ENCODE measurements around the gene C15orf62.

- no peak for TF ChIP-seq CTCF (IDR thresholded peaks at IDR 0.05)
- TF ChIP-seq POLR2A (IDR thresholded peaks at IDR 0.05), result no peak
- no peak for TF ChIP-seq POLR2AphosphoS5 (IDR thresholded peaks at IDR 0.05)
Measured at GRCh38 chr15:40815042-40815698, 45.4 kb downstream of the C15orf62 start.

Data from upper lobe of left lung (tissue), 4 donors.